K562 (cell line): Measurements from ENCODE around the gene UBN2. TPM values are rescaled to one million over a fixed set of nuclear protein-coding genes. Genes with fewer than 3 reads are reported as not detected.

Experiments
- ELF2 ChIP-seq: fragments of 250-450 bp; sonication (Bioruptor Pico); IDR thresholded peaks from 2 replicates; pipeline ENCODE4 v1.5.0; 2021; ENCODE audit warnings: mild to moderate bottlenecking
- SRSF1 ChIP-seq: fragments of 200-400 bp; formaldehyde crosslinking; IDR thresholded peaks from 2 replicates; pipeline ENCODE4 v1.6.1; 2017; ENCODE audit warnings: mild to moderate bottlenecking, low read depth, low read length, moderate library complexity
- ZBTB17 ChIP-seq: fragments of 450-650 bp; formaldehyde crosslinking; IDR thresholded peaks from 2 replicates; pipeline ENCODE4 v1.4.0; 2020; ENCODE audit warnings: mild to moderate bottlenecking
- polyA plus RNA-seq, 8 experiments: library from polyadenylated mRNA; depleted of rRNA in 4 of 8; stranded (reverse) in 5 of 8; unstranded in 3 of 8; fragments of >200 nt; fragmentation: Nextera tagmentation in 2 of 8; fragmentation: Illumina TruSeq in 1 of 8; extraction: Ambion mirVana in 2 of 8; extraction: Trizol in 1 of 8; gene quantifications; 2 replicates each; pipeline versions ENCODE4 v1.2.1 to v1.2.3, GENCODE V29; 2011 to 2014; ENCODE audit warnings: inconsistent platforms in 1 of 8, missing spikeins in 1 of 8
- total RNA-seq, 7 experiments: library from RNA; depleted of rRNA in 6 of 7; stranded (reverse); fragments of >200 nt in 6 of 7; fragmentation: Illumina TruSeq in 2 of 7; extraction: Trizol in 2 of 7; gene quantifications; 2 replicates each; pipeline versions ENCODE4 v1.2.1 to v1.2.3, GENCODE V29; 2011 to 2021; ENCODE audit warnings: low replicate concordance in 1 of 7
- TF ChIP-seq, protein P1 (sequence below), 2 experiments: IDR thresholded peaks; 2 replicates each; pipeline ENCODE4 v1.6.1; 2012; ENCODE audit warnings: improper control_type of control experiment in 2 of 2, low read depth in 2 of 2, low read length in 2 of 2, borderline replicate concordance in 1 of 2
- TF ChIP-seq, protein P2 (sequence below), 2 experiments: fragments of 450-650 bp; IDR thresholded peaks; 2 replicates each; pipeline ENCODE4 v1.6.1; 2016; ENCODE audit warnings: mild to moderate bottlenecking in 2 of 2, borderline replicate concordance in 1 of 2, low read depth in 1 of 2, moderate library complexity in 1 of 2
- TF ChIP-seq, protein P3 (sequence below): sonication (generic); formaldehyde crosslinking; IDR thresholded peaks from 2 replicates; pipeline ENCODE4 v1.4.0; 2020; ENCODE audit warnings: mild to moderate bottlenecking, missing genetic modification reagents
- TF ChIP-seq, protein P4 (sequence below), 2 experiments: fragments of 450-650 bp in 1 of 2; sonication (generic) in 1 of 2; formaldehyde crosslinking in 1 of 2; IDR thresholded peaks in 1 of 2; conservative IDR thresholded peaks in 1 of 2; 2 replicates each; pipeline versions ENCODE4 v1.6.1 to v1.8.1; 2016 to 2023; ENCODE audit warnings: mild to moderate bottlenecking in 2 of 2, moderate library complexity in 2 of 2, inconsistent platforms in 1 of 2, missing genetic modification reagents in 1 of 2
- TF ChIP-seq, protein P5 (sequence below): sonication (generic); formaldehyde crosslinking; IDR thresholded peaks from 2 replicates; pipeline ENCODE4 v1.8.0; 2022; ENCODE audit warnings: missing genetic modification reagents, mild to moderate bottlenecking, borderline replicate concordance

The UBN2 gene
- total and polyA plus RNA-seq, 9 of the 15 experiments (the other 6 are each of a cell fraction or from before 2014, with no cell fraction given), result 1.2 to 19.5 (median 9.9) TPM

DNA sequence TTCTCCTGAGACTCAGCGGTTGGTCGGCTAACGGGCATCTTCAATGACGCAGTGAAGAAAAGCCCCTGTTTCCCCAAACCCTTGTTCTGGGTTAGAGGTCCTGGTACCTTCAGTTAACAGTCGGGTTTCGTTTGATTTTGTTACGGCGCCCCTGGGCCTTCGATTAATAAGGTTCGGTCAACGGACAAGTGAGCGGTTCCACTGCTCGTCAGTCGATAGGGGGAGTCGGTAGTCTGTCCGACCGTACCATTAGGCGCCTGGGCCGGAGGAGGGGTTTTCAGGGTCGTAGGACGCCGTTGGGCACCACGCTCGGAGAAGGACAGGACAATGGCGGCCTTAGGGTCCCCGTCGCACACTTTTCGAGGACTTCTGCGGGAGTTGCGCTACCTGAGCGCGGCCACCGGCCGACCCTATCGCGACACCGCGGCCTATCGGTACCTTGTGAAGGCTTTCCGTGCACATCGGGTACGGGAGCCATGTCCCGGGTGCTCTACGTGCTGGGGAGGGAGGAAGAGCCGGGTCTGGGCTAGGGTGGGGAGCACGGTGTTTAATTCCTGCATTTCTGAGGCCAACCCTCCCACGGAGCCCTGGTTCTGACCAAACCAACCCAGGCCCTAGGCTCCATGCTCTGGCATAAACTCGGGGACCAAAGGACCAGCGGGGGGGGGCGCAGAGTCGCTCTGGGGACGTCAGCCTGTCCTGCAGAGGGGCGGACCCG lies 110.2 kb downstream of the UBN2 start, which contains the start of gene FMC1 (continued):
- TF ChIP-seq, protein P1, sequence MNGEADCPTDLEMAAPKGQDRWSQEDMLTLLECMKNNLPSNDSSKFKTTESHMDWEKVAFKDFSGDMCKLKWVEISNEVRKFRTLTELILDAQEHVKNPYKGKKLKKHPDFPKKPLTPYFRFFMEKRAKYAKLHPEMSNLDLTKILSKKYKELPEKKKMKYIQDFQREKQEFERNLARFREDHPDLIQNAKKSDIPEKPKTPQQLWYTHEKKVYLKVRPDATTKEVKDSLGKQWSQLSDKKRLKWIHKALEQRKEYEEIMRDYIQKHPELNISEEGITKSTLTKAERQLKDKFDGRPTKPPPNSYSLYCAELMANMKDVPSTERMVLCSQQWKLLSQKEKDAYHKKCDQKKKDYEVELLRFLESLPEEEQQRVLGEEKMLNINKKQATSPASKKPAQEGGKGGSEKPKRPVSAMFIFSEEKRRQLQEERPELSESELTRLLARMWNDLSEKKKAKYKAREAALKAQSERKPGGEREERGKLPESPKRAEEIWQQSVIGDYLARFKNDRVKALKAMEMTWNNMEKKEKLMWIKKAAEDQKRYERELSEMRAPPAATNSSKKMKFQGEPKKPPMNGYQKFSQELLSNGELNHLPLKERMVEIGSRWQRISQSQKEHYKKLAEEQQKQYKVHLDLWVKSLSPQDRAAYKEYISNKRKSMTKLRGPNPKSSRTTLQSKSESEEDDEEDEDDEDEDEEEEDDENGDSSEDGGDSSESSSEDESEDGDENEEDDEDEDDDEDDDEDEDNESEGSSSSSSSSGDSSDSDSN (IDR thresholded peaks at IDR 0.05; ENCODE audit: borderline replicate concordance in 1 of 2, low read depth in 2 of 2, low read length in 2 of 2), result peak in 1 of 2 experiments; percentile 43; a peak in 2 of 4 replicates
- TF ChIP-seq ZBTB17 (CRISPR knock-in tag), result peak; percentile 87
- TF ChIP-seq, protein P2, sequence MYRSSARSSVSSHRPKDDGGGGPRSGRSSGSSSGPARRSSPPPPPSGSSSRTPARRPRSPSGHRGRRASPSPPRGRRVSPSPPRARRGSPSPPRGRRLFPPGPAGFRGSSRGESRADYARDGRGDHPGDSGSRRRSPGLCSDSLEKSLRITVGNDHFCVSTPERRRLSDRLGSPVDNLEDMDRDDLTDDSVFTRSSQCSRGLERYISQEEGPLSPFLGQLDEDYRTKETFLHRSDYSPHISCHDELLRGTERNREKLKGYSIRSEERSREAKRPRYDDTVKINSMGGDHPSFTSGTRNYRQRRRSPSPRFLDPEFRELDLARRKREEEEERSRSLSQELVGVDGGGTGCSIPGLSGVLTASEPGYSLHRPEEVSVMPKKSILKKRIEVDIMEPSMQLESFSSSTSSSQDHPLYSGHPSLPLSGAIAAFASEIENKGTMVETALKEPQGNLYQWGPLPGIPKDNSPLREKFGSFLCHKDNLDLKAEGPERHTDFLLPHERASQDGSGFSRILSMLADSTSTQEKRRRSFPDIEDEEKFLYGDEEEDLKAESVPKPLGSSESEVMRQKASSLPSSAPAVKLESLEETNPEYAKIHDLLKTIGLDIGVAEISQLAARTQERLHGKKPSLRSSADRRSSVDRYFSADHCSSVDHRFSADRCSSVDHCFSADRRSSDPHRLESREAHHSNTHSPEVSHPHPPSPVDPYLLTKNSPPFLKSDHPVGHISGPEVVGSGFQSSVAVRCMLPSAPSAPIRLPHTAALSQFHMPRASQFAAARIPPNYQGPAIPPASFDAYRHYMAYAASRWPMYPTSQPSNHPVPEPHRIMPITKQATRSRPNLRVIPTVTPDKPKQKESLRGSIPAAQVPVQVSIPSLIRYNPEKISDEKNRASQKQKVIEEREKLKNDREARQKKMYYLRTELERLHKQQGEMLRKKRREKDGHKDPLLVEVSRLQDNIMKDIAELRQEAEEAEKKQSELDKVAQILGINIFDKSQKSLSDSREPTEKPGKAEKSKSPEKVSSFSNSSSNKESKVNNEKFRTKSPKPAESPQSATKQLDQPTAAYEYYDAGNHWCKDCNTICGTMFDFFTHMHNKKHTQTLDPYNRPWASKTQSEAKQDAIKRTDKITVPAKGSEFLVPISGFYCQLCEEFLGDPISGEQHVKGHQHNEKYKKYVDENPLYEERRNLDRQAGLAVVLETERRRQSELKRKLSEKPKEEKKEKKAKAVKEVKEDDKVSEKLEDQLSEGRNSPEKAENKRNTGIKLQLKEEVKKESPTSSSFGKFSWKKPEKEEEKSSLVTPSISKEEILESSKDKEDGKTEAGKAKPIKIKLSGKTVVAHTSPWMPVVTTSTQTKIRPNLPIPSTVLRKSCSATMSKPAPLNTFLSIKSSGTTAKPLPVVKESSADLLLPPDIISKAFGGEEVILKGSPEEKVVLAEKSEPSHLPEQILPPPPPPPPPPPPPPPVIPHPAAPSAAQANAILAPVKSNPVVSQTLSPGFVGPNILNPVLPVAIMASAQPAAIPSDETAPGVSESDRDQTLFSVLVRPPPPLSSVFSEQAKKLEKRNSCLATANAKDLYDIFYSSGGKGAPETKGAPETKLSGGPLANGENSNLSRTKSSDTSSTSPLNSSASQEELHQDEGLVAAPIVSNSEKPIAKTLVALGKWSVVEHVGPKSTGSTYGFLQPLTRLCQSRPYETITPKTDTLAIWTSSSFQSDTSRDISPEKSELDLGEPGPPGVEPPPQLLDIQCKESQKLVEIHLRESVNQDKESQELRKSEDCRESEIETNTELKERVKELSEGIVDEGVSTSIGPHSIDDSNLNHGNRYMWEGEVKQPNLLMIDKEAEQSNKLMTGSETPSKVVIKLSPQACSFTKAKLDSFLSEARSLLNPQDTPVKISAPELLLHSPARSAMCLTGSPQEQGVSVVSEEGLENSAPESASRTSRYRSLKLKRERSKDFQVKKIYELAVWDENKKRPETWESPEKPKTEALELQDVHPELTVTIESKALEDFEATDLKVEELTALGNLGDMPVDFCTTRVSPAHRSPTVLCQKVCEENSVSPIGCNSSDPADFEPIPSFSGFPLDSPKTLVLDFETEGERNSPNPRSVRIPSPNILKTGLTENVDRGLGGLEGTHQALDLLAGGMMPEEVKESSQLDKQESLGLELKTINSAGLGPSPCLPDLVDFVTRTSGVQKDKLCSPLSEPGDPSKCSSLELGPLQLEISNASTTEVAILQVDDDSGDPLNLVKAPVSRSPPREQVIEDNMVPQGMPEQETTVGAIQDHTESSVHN (IDR thresholded peaks at IDR 0.05; ENCODE audit: borderline replicate concordance in 1 of 2, low read depth in 1 of 2), result peak in 1 of 2 experiments; percentile 30; a peak in 1 of 4 replicates
- TF ChIP-seq, protein P3, sequence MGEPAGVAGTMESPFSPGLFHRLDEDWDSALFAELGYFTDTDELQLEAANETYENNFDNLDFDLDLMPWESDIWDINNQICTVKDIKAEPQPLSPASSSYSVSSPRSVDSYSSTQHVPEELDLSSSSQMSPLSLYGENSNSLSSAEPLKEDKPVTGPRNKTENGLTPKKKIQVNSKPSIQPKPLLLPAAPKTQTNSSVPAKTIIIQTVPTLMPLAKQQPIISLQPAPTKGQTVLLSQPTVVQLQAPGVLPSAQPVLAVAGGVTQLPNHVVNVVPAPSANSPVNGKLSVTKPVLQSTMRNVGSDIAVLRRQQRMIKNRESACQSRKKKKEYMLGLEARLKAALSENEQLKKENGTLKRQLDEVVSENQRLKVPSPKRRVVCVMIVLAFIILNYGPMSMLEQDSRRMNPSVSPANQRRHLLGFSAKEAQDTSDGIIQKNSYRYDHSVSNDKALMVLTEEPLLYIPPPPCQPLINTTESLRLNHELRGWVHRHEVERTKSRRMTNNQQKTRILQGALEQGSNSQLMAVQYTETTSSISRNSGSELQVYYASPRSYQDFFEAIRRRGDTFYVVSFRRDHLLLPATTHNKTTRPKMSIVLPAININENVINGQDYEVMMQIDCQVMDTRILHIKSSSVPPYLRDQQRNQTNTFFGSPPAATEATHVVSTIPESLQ, result peak; percentile 78
- TF ChIP-seq, protein P4, sequence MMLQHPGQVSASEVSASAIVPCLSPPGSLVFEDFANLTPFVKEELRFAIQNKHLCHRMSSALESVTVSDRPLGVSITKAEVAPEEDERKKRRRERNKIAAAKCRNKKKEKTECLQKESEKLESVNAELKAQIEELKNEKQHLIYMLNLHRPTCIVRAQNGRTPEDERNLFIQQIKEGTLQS (IDR thresholded peaks at IDR 0.05), result no peak; the same call in 1 of the 2 replicates
- TF ChIP-seq, protein P4 (CRISPR knock-in tag; conservative IDR thresholded peaks at IDR 0.05), result peak; percentile 75
- TF ChIP-seq ELF2 (CRISPR knock-in tag), result peak; percentile 75
- TF ChIP-seq, protein P5, sequence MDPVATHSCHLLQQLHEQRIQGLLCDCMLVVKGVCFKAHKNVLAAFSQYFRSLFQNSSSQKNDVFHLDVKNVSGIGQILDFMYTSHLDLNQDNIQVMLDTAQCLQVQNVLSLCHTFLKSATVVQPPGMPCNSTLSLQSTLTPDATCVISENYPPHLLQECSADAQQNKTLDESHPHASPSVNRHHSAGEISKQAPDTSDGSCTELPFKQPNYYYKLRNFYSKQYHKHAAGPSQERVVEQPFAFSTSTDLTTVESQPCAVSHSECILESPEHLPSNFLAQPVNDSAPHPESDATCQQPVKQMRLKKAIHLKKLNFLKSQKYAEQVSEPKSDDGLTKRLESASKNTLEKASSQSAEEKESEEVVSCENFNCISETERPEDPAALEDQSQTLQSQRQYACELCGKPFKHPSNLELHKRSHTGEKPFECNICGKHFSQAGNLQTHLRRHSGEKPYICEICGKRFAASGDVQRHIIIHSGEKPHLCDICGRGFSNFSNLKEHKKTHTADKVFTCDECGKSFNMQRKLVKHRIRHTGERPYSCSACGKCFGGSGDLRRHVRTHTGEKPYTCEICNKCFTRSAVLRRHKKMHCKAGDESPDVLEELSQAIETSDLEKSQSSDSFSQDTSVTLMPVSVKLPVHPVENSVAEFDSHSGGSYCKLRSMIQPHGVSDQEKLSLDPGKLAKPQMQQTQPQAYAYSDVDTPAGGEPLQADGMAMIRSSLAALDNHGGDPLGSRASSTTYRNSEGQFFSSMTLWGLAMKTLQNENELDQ, result peak; percentile 65; the same call in 1 of the 2 replicates
- 0 out of 2 replicates have a peak, but pooled peaks have one; percentile 66 for TF ChIP-seq SRSF1
